Caco-2 (cell line): ENCODE data around the gene GRM2. TPM values are rescaled to one million over a fixed set of nuclear protein-coding genes. Genes with fewer than 3 reads are reported as not detected.
A peak's percentile ranks its signal among the peaks of the same experiment; 100 is the strongest.

ENCODE experiments used
- BruUV-seq: library from RNA; stranded (reverse); fragments of 400-500 nt; replicated peaks from 2 replicates; lab custom pipeline; 2021; lab: Mats Ljungman, UMichigan
- CTCF ChIA-PET: fragments of 300-600 bp; sonication (Branson Sonifier 250); formaldehyde crosslinking; loops from one replicate; lab custom pipeline; 2022; ENCODE audit warnings: antibody characterized with exemption; lab: Charles Lee
- POLR2A ChIA-PET: fragments of 300-600 bp; sonication (Branson Sonifier 250); formaldehyde crosslinking; loops from one replicate; lab custom pipeline; 2022; ENCODE audit warnings: antibody characterized with exemption; lab: Charles Lee
- DNase-seq, 2 experiments: peaks; one replicate each; pipeline versions ENCODE4 v3.0.0 to v3.0.0-alpha.2; 2020 to 2022
- H3K27me3 ChIP-seq: replicated peaks from 2 replicates; pipeline ENCODE4 v1.6.0; 2011; ENCODE audit warnings: low read length; ENCODE audit not compliant: control insufficient read depth, insufficient read depth
- H3K36me3 ChIP-seq: 2 replicates; pipeline ENCODE4 v1.5.1; 2011; ENCODE audit warnings: low read length; ENCODE audit not compliant: control insufficient read depth, insufficient read depth
- H3K4me1 ChIP-seq: fragments of 250-450 bp; sonication (Bioruptor Pico); 2 replicates; pipeline ENCODE4 v1.5.1; 2020; ENCODE audit warnings: mild to moderate bottlenecking
- H3K4me3 ChIP-seq: 2 replicates; pipeline ENCODE4 v1.5.1; 2011; ENCODE audit warnings: low read depth, mild to moderate bottlenecking, control low read depth, low read length
- H3K9me3 ChIP-seq: fragments of 250-450 bp; sonication (Bioruptor Pico); 2 replicates; pipeline ENCODE4 v1.5.1; 2020; ENCODE audit warnings: mild to moderate bottlenecking, moderate library complexity
- H3K27ac Mint-ChIP-seq: one replicate; pipeline ENCODE4 v1.8.0; 2022; ENCODE audit warnings: mixed read lengths; ENCODE audit not compliant: unreplicated experiment
- H3K27me3 Mint-ChIP-seq: one replicate; pipeline ENCODE4 v1.8.0; 2022; ENCODE audit warnings: mixed read lengths; ENCODE audit not compliant: insufficient read depth, unreplicated experiment
- H3K36me3 Mint-ChIP-seq: one replicate; pipeline ENCODE4 v1.8.0; 2022; ENCODE audit warnings: mild to moderate bottlenecking, mixed read lengths; ENCODE audit not compliant: insufficient read depth, unreplicated experiment
- H3K4me1 Mint-ChIP-seq: one replicate; pipeline ENCODE4 v1.8.0; 2022; ENCODE audit warnings: low read depth, mixed read lengths; ENCODE audit not compliant: unreplicated experiment
- H3K4me3 Mint-ChIP-seq: one replicate; pipeline ENCODE4 v1.8.0; 2022; ENCODE audit warnings: mild to moderate bottlenecking, moderate library complexity, mixed read lengths; ENCODE audit not compliant: unreplicated experiment
- H3K9me3 Mint-ChIP-seq: one replicate; pipeline ENCODE4 v1.8.0; 2022; ENCODE audit warnings: mixed read lengths; ENCODE audit not compliant: unreplicated experiment
- CTCF ChIP-seq, 2 experiments: fragments of 200-600 bp in 1 of 2; IDR thresholded peaks; 1 replicate in 1 of 2; 2 replicates in 1 of 2; pipeline versions ENCODE4 v1.5.1 to v1.8.0; 2011 to 2022; ENCODE audit warnings: antibody characterized with exemption in 1 of 2, control low read depth in 1 of 2, inconsistent platforms in 1 of 2, low read depth in 1 of 2, low read length in 1 of 2, mild to moderate bottlenecking in 1 of 2, moderate library complexity in 1 of 2; ENCODE audit not compliant: insufficient read depth in 1 of 2, severe bottlenecking in 1 of 2, unreplicated experiment in 1 of 2
- intact Hi-C: fragments of 100-400 bp; cut with micrococcal nuclease; formaldehyde crosslinking; loops from one replicate; pipeline ENCODE4 v1.10.0; 2022; ENCODE audit not compliant: unreplicated experiment
- total RNA-seq: library from RNA; stranded (reverse); gene quantifications from 2 replicates; pipeline ENCODE4 v1.2.3, GENCODE V29; 2022

GRM2 gene
- total RNA-seq, 1 experiment from 2014 or later: 0.14 TPM

- H3K27me3 Mint-ChIP-seq: no peaks in the 10 kb centered on the region
- no peaks in the 10 kb centered on the region for H3K36me3 ChIP-seq
- intact Hi-C loops: no loop called here
- ChIA-PET POLR2A (interaction anchor here (0.6 kb wide), 2 partner anchors 174 kb away, joined by 6 to 14 read pairs; no protein-coding TSS in a partner anchor), CTCF (interaction anchor here (1.7 kb wide), 1 partner anchor 8 kb away, joined by 7 read pairs; no protein-coding TSS in a partner anchor)
- BruUV-seq: no TSS peak
- no peak for DNase-seq
- H3K4me1 Mint-ChIP-seq: peaks cover 23% of the 10 kb centered on the region
- no peaks in the 10 kb centered on the region for H3K4me1 ChIP-seq
- TF ChIP-seq CTCF (IDR thresholded peaks at IDR 0.05; ENCODE audit: insufficient read depth in 1 of 2, low read depth in 1 of 2, low read length in 1 of 2, severe bottlenecking in 1 of 2, unreplicated experiment in 1 of 2): no peak
- no peak overlapping the region for H3K27ac Mint-ChIP-seq
- H3K36me3 Mint-ChIP-seq: peaks cover 31% of the 10 kb centered on the region
- no peaks in the 10 kb centered on the region for H3K27me3 ChIP-seq
- H3K4me3 Mint-ChIP-seq: no peak overlapping the region
- no peaks in the 10 kb centered on the region for H3K9me3 Mint-ChIP-seq
- no peak overlapping the region for H3K4me3 ChIP-seq
- H3K9me3 ChIP-seq: no peaks in the 10 kb centered on the region
These were observed 32.8 kb upstream of the GRM2 start for GRCh38 chr3:51673802-51674654.

GRCh38 chr3:51675201-51675611, 31.7 kb upstream of the GRM2 start:
- no peaks in the 10 kb centered on the region for H3K9me3 Mint-ChIP-seq
- CTCF ChIA-PET: interaction anchor here (0.5 kb wide), 1 partner anchor 857 kb away, joined by 3 read pairs; no protein-coding TSS in a partner anchor
- H3K27ac Mint-ChIP-seq: no peak overlapping the region
- POLR2A ChIA-PET: no interaction called here
- intact Hi-C loops: no loop called here
- H3K36me3 ChIP-seq: no peaks in the 10 kb centered on the region
- H3K4me1 Mint-ChIP-seq: peaks cover 17% of the 10 kb centered on the region
- H3K36me3 Mint-ChIP-seq: peaks cover 20% of the 10 kb centered on the region
- TF ChIP-seq CTCF (IDR thresholded peaks at IDR 0.05; ENCODE audit: insufficient read depth in 1 of 2, low read depth in 1 of 2, low read length in 1 of 2, severe bottlenecking in 1 of 2, unreplicated experiment in 1 of 2): no peak
- no peak overlapping the region for H3K4me3 ChIP-seq
- no peaks in the 10 kb centered on the region for H3K9me3 ChIP-seq
- H3K4me1 ChIP-seq: no peaks in the 10 kb centered on the region
- no peaks in the 10 kb centered on the region for H3K27me3 Mint-ChIP-seq
- DNase-seq: no peak
- BruUV-seq: no TSS peak
- H3K27me3 ChIP-seq: no peaks in the 10 kb centered on the region
- no peak overlapping the region for H3K4me3 Mint-ChIP-seq

- Histone ChIP-seq H3K4me3 (no peak overlapping the region), H3K9me3 (no peaks in the 10 kb centered on the region), H3K4me1 (no peaks in the 10 kb centered on the region), H3K36me3 (no peaks in the 10 kb centered on the region), H3K27me3 (no peaks in the 10 kb centered on the region)
- ChIA-PET POLR2A (no interaction called here), CTCF (no interaction called here)
- BruUV-seq: no TSS peak
- DNase-seq: peak in 1 of 2 experiments; percentile 26
- Mint-ChIP-seq H3K36me3 (peaks cover 11% of the 10 kb centered on the region), H3K4me1 (peaks cover 17% of the 10 kb centered on the region), H3K9me3 (no peaks in the 10 kb centered on the region), H3K27me3 (no peaks in the 10 kb centered on the region), H3K4me3 (no peak overlapping the region), H3K27ac (no peak overlapping the region)
- intact Hi-C loops: no loop called here
- no peak for TF ChIP-seq CTCF (IDR thresholded peaks at IDR 0.05; ENCODE audit: insufficient read depth in 1 of 2, low read depth in 1 of 2, low read length in 1 of 2, severe bottlenecking in 1 of 2, unreplicated experiment in 1 of 2)
These were observed 30.7 kb upstream of the GRM2 start for GRCh38 chr3:51676102-51676640.
